DOHH2 (cell line): ENCODE results near the gene CMTR2.

Experiments
- EZH2phosphoT487 ChIP-seq: fragments of 200-600 bp; sonication (generic); IDR thresholded peaks from 2 replicates; pipeline ENCODE4 v1.6.1; 2017; ENCODE audit warnings: borderline replicate concordance, mild to moderate bottlenecking, antibody characterized with exemption, low read length, moderate library complexity, mixed read lengths
- TF ChIP-seq, protein P1 (sequence below): fragments of 200-600 bp; sonication (generic); IDR thresholded peaks from one replicate; pipeline ENCODE4 v1.5.1; 2014; ENCODE audit warnings: antibody characterized with exemption, mild to moderate bottlenecking, low read depth, low read length; ENCODE audit not compliant: poor library complexity, severe bottlenecking

GRCh38 chr16:71311553-71312158, 22.5 kb upstream of the CMTR2 start:
- TF ChIP-seq, protein P1, sequence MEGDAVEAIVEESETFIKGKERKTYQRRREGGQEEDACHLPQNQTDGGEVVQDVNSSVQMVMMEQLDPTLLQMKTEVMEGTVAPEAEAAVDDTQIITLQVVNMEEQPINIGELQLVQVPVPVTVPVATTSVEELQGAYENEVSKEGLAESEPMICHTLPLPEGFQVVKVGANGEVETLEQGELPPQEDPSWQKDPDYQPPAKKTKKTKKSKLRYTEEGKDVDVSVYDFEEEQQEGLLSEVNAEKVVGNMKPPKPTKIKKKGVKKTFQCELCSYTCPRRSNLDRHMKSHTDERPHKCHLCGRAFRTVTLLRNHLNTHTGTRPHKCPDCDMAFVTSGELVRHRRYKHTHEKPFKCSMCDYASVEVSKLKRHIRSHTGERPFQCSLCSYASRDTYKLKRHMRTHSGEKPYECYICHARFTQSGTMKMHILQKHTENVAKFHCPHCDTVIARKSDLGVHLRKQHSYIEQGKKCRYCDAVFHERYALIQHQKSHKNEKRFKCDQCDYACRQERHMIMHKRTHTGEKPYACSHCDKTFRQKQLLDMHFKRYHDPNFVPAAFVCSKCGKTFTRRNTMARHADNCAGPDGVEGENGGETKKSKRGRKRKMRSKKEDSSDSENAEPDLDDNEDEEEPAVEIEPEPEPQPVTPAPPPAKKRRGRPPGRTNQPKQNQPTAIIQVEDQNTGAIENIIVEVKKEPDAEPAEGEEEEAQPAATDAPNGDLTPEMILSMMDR, result peak; percentile 85
- no peak for TF ChIP-seq EZH2phosphoT487
